Activated naive CD4-positive, alpha-beta T cell treated with Interleukin-2 at 50 U/mL for 16 hours (primary cell): ENCODE data around the gene KIF24.
"Not testable (repeated sequence)": the region's sequence is repeated elsewhere in the genome, so short reads cannot be mapped to it uniquely, and the experiment has no call there.

Source experiments
- DNase-seq: peaks from one replicate; pipeline ENCODE4 v3.0.0-alpha.2; 2020

KIF24 gene

GRCh38 chr9:34321451-34321850, 7.6 kb downstream of the KIF24 start:
- no peak for DNase-seq

- DNase-seq: no peak
These were observed 10.8 kb downstream of the KIF24 start for GRCh38 chr9:34318163-34318790.

- DNase-seq: no peak
These were observed 11.6 kb downstream of the KIF24 start for GRCh38 chr9:34317436-34317835.

GRCh38 chr9:34311499-34312185, 17.4 kb downstream of the KIF24 start:
- no peak for DNase-seq

GRCh38 chr9:34310215-34310614, 18.9 kb downstream of the KIF24 start:
- DNase-seq: no peak

- DNase-seq: not testable (repeated sequence)
These were observed 20.8 kb downstream of the KIF24 start for GRCh38 chr9:34308316-34308715.

GRCh38 chr9:34301064-34301463, 28.0 kb downstream of the KIF24 start:
- DNase-seq: not testable (repeated sequence)

GRCh38 chr9:34292552-34292951, 36.5 kb downstream of the KIF24 start:
- no peak for DNase-seq

GRCh38 chr9:34291423-34291822, 37.6 kb downstream of the KIF24 start:
- no peak for DNase-seq

- no peak for DNase-seq
These were observed 38.0 kb downstream of the KIF24 start for GRCh38 chr9:34291023-34291422.

- DNase-seq: no peak
These were observed 39.9 kb downstream of the KIF24 start for GRCh38 chr9:34289159-34289558.

GRCh38 chr9:34282096-34282495, 47.0 kb downstream of the KIF24 start:
- DNase-seq: no peak

GRCh38 chr9:34279411-34279810, 49.7 kb downstream of the KIF24 start:
- no peak for DNase-seq
